Trophoblast cell (in vitro differentiated cells and primary cell): ENCODE results near the gene NHSL2.

Source experiments
- DNase-seq, 2 donors: peaks; one replicate each; pipeline ENCODE4 v3.0.0-alpha.2; 2016
- H2AFZ ChIP-seq: 2 replicates; pipeline ENCODE4 v1.6.1; 2013; ENCODE audit warnings: low read length, moderate library complexity, mild to moderate bottlenecking; ENCODE audit not compliant: insufficient read depth, poor library complexity
- H2AK5ac ChIP-seq: 2 replicates; pipeline ENCODE4 v1.6.1; 2013; ENCODE audit warnings: mild to moderate bottlenecking, low read length
- H2BK120ac ChIP-seq: 2 replicates; pipeline ENCODE4 v1.6.1; 2013; ENCODE audit warnings: low read length, mild to moderate bottlenecking, moderate library complexity; ENCODE audit not compliant: insufficient read depth, poor library complexity
- H2BK12ac ChIP-seq: 2 replicates; pipeline ENCODE4 v1.6.1; 2013; ENCODE audit warnings: mild to moderate bottlenecking, low read length, moderate library complexity
- H2BK5ac ChIP-seq: 2 replicates; pipeline ENCODE4 v1.6.1; 2013; ENCODE audit warnings: low read length, low read depth, moderate library complexity, mild to moderate bottlenecking; ENCODE audit not compliant: poor library complexity
- H3K14ac ChIP-seq: 2 replicates; pipeline ENCODE4 v1.6.1; 2013; ENCODE audit warnings: mild to moderate bottlenecking, low read length
- H3K18ac ChIP-seq: 2 replicates; pipeline ENCODE4 v1.6.1; 2013; ENCODE audit warnings: mild to moderate bottlenecking, low read length
- H3K23ac ChIP-seq: 2 replicates; pipeline ENCODE4 v1.6.1; 2013; ENCODE audit warnings: low read length
- H3K27ac ChIP-seq: 2 replicates; pipeline ENCODE4 v1.5.1; 2013; ENCODE audit warnings: low read depth, mild to moderate bottlenecking, inconsistent platforms, low read length, moderate library complexity
- H3K27me3 ChIP-seq: 2 replicates; pipeline ENCODE4 v1.6.1; 2013; ENCODE audit warnings: inconsistent platforms, mild to moderate bottlenecking, low read length, moderate library complexity; ENCODE audit not compliant: insufficient read depth
- H3K36me3 ChIP-seq, 2 experiments: 1 replicate in 1 of 2; 2 replicates in 1 of 2; pipeline ENCODE4 v1.6.1; 2013; ENCODE audit warnings: low read length in 2 of 2, mild to moderate bottlenecking in 2 of 2, moderate library complexity in 1 of 2; ENCODE audit not compliant: insufficient read depth in 2 of 2, control insufficient read depth in 1 of 2
- H3K4ac ChIP-seq: 2 replicates; pipeline ENCODE4 v1.6.1; 2013; ENCODE audit warnings: low read depth, mild to moderate bottlenecking, low read length, moderate library complexity
- H3K4me1 ChIP-seq, 2 experiments: 1 replicate in 1 of 2; 2 replicates in 1 of 2; pipeline ENCODE4 v1.6.1; 2013; ENCODE audit warnings: low read length in 2 of 2, mild to moderate bottlenecking in 2 of 2, moderate library complexity in 1 of 2; ENCODE audit not compliant: insufficient read depth in 2 of 2, control insufficient read depth in 1 of 2
- H3K4me2 ChIP-seq: 2 replicates; pipeline ENCODE4 v1.6.1; 2013; ENCODE audit warnings: inconsistent platforms, mild to moderate bottlenecking, low read length, moderate library complexity
- H3K4me3 ChIP-seq: 2 replicates; pipeline ENCODE4 v1.5.1; 2013; ENCODE audit warnings: mild to moderate bottlenecking, low read depth, low read length, inconsistent platforms
- H3K79me1 ChIP-seq: one replicate; pipeline ENCODE4 v1.6.1; 2013; ENCODE audit warnings: low read length
- H3K79me2 ChIP-seq: 2 replicates; pipeline ENCODE4 v1.6.1; 2013; ENCODE audit warnings: low read length, mild to moderate bottlenecking; ENCODE audit not compliant: control insufficient read depth, insufficient read depth, poor library complexity
- H3K9ac ChIP-seq: 2 replicates; pipeline ENCODE4 v1.6.1; 2013; ENCODE audit warnings: mild to moderate bottlenecking, low read length
- H3K9me3 ChIP-seq: 2 replicates; pipeline ENCODE4 v1.6.1; 2013; ENCODE audit warnings: low read depth, mild to moderate bottlenecking, control low read depth, inconsistent platforms, low read length; ENCODE audit not compliant: insufficient read depth
- H4K12ac ChIP-seq: 2 replicates; pipeline ENCODE4 v1.6.1; 2013; ENCODE audit warnings: low read depth, mild to moderate bottlenecking, low read length, moderate library complexity
- H4K8ac ChIP-seq: 2 replicates; pipeline ENCODE4 v1.6.1; 2013; ENCODE audit warnings: low read depth, mild to moderate bottlenecking, low read length, moderate library complexity
- H4K91ac ChIP-seq: one replicate; pipeline ENCODE4 v1.6.1; 2013; ENCODE audit warnings: low read depth, mild to moderate bottlenecking, low read length, moderate library complexity
- WGBS: extraction: QIAGEN DNeasy Blood & Tissue Kit; methylation state at CpG from one replicate; pipeline ENCODE4 v1.1.7; 2013; ENCODE audit warnings: missing lambda C conversion rate; ENCODE audit not compliant: insufficient read length, insufficient coverage; ENCODE audit errors: extremely low coverage; 5-methylcytosine and 5-hydroxymethylcytosine counted together

NHSL2 gene

DNA sequence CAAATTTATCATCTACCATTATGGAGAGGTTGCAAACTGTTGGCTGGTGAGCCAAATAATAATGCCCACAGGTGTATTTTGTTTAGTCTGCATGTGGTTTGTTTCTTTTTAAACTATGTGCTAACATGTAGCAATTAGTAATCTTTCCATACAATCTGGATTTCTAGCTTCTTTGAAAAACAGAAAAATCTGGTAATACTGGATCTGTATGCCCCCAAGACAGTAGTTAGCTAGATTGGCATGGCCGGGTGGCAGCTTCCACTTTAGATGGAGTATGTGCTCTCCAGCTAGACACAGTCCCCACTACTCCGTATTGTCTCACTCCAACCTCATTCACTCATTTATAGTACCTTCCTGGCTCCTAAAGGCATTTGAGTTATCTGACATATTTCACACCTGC, 91.3 kb downstream of the NHSL2 start:
- Histone ChIP-seq H3K27ac (no peak overlapping the region), H3K14ac (no peak overlapping the region), H4K8ac (no peak overlapping the region), H3K79me1 (peaks cover 4% of the 10 kb centered on the region), H3K9me3 (no peaks in the 10 kb centered on the region), H3K9ac (no peak overlapping the region), H4K12ac (no peak overlapping the region), H2BK5ac (no peak overlapping the region), H3K4me1 (peaks cover 12 to 24% of the 10 kb centered on the region in 2 experiments), H2BK12ac (no peak overlapping the region), H3K4me2 (no peak overlapping the region), H3K4ac (no peak overlapping the region), H4K91ac (no peak overlapping the region), H2AFZ (no peak overlapping the region), H3K36me3 (no peaks in the 10 kb centered on the region), H3K23ac (no peak overlapping the region), H2BK120ac (no peak overlapping the region), H2AK5ac (no peak overlapping the region), H3K27me3 (no peaks in the 10 kb centered on the region), H3K4me3 (no peak overlapping the region), H3K18ac (no peak overlapping the region), H3K79me2 (no peaks in the 10 kb centered on the region)
- WGBS, result no CpG with 5 or more reads among the region's 2 CpGs
- peak; percentile 30 to 71 for DNase-seq

DNA sequence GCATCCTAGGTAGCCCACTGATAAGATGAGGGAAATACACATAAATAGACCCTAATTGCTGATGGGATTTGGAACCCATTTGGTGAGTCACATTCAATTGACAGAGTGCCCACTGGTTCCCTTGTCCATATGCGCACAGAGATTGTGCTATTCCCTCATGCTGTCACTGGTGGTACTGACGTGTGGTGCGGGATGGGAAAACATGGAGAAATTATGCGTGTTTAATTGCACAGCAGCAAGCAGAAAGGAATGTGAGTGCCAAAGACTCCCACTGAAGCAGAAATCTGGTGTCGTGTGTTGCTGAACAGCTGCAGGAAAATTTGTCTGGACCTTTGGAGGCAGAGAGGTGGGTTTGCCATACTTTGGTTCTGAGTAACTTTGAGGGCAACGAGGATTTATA, 92.2 kb downstream of the NHSL2 start:
- no peaks in the 10 kb centered on the region for H3K36me3 ChIP-seq
- H4K91ac ChIP-seq, result no peak overlapping the region
- H4K12ac ChIP-seq, result no peak overlapping the region
- H3K4me2 ChIP-seq, result no peak overlapping the region
- no peaks in the 10 kb centered on the region for H3K79me2 ChIP-seq
- DNase-seq, result no peak
- no peak overlapping the region for H2AFZ ChIP-seq
- no peak overlapping the region for H2BK12ac ChIP-seq
- WGBS, result no CpG with 5 or more reads among the region's 6 CpGs
- no peak overlapping the region for H2BK120ac ChIP-seq
- no peak overlapping the region for H4K8ac ChIP-seq
- H3K9ac ChIP-seq, result no peak overlapping the region
- peaks cover 4% of the 10 kb centered on the region for H3K79me1 ChIP-seq
- H3K27ac ChIP-seq, result no peak overlapping the region
- peaks cover 9 to 24% of the 10 kb centered on the region in 2 experiments for H3K4me1 ChIP-seq
- H2AK5ac ChIP-seq, result no peak overlapping the region
- no peak overlapping the region for H2BK5ac ChIP-seq
- H3K9me3 ChIP-seq, result no peaks in the 10 kb centered on the region
- no peak overlapping the region for H3K4ac ChIP-seq
- H3K14ac ChIP-seq, result no peak overlapping the region
- no peaks in the 10 kb centered on the region for H3K27me3 ChIP-seq
- H3K18ac ChIP-seq, result no peak overlapping the region
- H3K4me3 ChIP-seq, result no peak overlapping the region
- H3K23ac ChIP-seq, result no peak overlapping the region

DNA sequence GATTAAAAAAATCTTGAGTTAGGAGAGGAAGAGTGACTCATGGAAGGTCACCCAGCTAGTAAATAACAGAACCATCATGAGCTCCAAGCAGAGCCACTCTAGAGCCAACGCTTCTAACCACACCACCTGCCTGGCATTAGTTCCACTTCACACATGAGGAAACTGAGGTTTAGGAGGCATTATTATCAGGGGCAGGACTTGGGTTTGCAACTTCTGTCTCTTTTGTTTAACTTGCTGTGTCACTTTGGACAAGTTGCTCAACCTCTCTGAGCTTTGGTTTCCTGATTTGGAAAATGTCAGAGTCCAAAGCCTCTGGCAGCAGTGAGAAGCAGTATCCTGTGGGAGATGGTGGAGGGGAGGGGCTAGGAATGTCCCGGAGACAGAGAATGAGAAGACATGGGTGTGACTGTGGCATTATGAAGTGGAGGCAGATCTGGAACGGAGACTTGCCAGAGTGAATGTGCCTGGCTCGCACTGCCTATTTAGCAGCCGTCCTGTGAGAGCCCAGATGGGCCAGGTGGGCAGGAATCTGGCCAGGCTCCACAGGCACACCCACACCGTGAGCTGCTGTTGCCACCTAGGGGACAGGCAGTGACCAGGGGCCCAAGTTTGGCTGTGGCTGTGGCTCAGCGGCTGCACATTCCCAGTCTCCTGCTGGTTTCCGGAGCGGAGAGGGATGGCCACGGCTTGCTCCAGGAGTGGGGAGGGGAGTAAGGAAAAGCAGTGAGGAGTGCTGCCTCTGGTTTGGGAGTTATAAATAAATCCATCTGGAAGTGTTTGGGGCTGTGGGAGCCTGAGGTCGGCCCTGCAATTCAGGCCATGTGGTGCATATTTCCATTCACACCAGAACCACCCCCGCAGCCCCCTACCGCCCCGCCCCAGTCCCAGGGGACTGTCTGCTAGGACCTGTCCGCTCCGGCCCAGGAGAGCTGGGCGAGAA, 93.4 kb downstream of the NHSL2 start:
- H3K27ac ChIP-seq, result no peak overlapping the region
- H3K4ac ChIP-seq, result no peak overlapping the region
- peak overlapping the region; percentile 4 for H2BK12ac ChIP-seq
- no peak overlapping the region for H3K18ac ChIP-seq
- H4K12ac ChIP-seq, result no peak overlapping the region
- no peaks in the 10 kb centered on the region for H3K9me3 ChIP-seq
- H3K36me3 ChIP-seq, result no peaks in the 10 kb centered on the region
- peak overlapping the region; percentile 40 for H3K4me2 ChIP-seq
- no peak overlapping the region for H2BK120ac ChIP-seq
- peaks cover 4% of the 10 kb centered on the region for H3K79me1 ChIP-seq
- no peaks in the 10 kb centered on the region for H3K27me3 ChIP-seq
- no peak overlapping the region for H3K23ac ChIP-seq
- H2AK5ac ChIP-seq, result no peak overlapping the region
- peaks cover 9 to 24% of the 10 kb centered on the region in 2 experiments for H3K4me1 ChIP-seq
- no peaks in the 10 kb centered on the region for H3K79me2 ChIP-seq
- no peak overlapping the region for H3K14ac ChIP-seq
- no CpG with 5 or more reads among the region's 17 CpGs for WGBS
- no peak overlapping the region for H4K8ac ChIP-seq
- no peak overlapping the region for H3K9ac ChIP-seq
- H3K4me3 ChIP-seq, result no peak overlapping the region
- no peak overlapping the region for H4K91ac ChIP-seq
- H2AFZ ChIP-seq, result no peak overlapping the region
- DNase-seq, result no peak
- H2BK5ac ChIP-seq, result no peak overlapping the region

DNA sequence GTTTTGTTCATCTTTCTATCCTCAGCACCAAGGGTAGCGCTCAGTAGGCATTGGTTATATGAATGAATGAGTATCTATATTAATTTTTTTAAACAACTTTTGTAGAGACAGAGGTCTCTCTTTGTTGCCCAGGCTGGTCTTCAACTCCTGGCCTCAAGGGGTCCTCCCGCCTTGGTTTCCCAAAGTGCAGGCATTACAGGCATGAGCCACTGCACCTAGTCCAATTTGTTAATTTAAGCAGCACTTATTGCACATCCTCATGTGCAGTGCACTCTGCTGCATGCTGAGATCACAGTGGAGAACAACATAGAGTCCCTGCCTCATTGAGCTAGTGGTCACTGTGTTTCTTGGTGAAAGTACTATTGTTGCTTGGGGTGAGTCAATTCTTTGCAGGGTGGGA, 94.4 kb downstream of the NHSL2 start:
- WGBS, result no CpG with 5 or more reads among the region's 2 CpGs
- Histone ChIP-seq H3K9me3 (no peaks in the 10 kb centered on the region), H3K14ac (no peak overlapping the region)

More for the DNA sequence above, 94.4 kb downstream of the NHSL2 start:
- peaks cover 4% of the 10 kb centered on the region for H3K79me1 ChIP-seq
- H2BK12ac ChIP-seq, result no peak overlapping the region
- no peak overlapping the region for H2AFZ ChIP-seq
- no peak overlapping the region for H3K4me3 ChIP-seq
- H2AK5ac ChIP-seq, result no peak overlapping the region
- H4K8ac ChIP-seq, result no peak overlapping the region
- H3K18ac ChIP-seq, result no peak overlapping the region
- H3K79me2 ChIP-seq, result no peaks in the 10 kb centered on the region
- H2BK5ac ChIP-seq, result no peak overlapping the region
- H3K9ac ChIP-seq, result no peak overlapping the region
- H2BK120ac ChIP-seq, result no peak overlapping the region
- peaks cover 0 to 3% of the 10 kb centered on the region in 2 experiments for H3K36me3 ChIP-seq
- peaks cover 9 to 24% of the 10 kb centered on the region in 2 experiments for H3K4me1 ChIP-seq
- no peak overlapping the region for H3K4ac ChIP-seq
- H3K27ac ChIP-seq, result no peak overlapping the region
- no peak overlapping the region for H3K23ac ChIP-seq
- no peaks in the 10 kb centered on the region for H3K27me3 ChIP-seq
- no peak for DNase-seq
- H3K4me2 ChIP-seq, result no peak overlapping the region
- no peak overlapping the region for H4K12ac ChIP-seq
- H4K91ac ChIP-seq, result no peak overlapping the region
